ENCODE results near the gene GBGT1. TPM values are rescaled to one million over a fixed set of nuclear protein-coding genes. Genes with fewer than 3 reads are reported as not detected.

GBGT1 gene
- total RNA-seq, 2 experiments from 2014 or later, result 4.0 to 4.5 TPM

- POLR2A ChIA-PET, result no interaction called here
- ATAC-seq (ENCODE audit: low read depth) (no peak), DNase-seq (no peak)
- Mint-ChIP-seq H3K36me3 (peaks cover 10% of the 10 kb centered on the region), H3K4me3 (peak overlapping the region; percentile 58), H3K9me3 (no peaks in the 10 kb centered on the region), H3K4me1 (peaks cover 58% of the 10 kb centered on the region), H3K27ac (no peak overlapping the region), H3K27me3 (no peaks in the 10 kb centered on the region)
These were observed 35.6 kb downstream of the GBGT1 start for GRCh38 chr9:133128152-133128551.

- Mint-ChIP-seq H3K27ac (peak overlapping the region; percentile 68), H3K27me3 (no peaks in the 10 kb centered on the region), H3K36me3 (peaks cover 10% of the 10 kb centered on the region), H3K9me3 (no peaks in the 10 kb centered on the region), H3K4me3 (peak overlapping the region; percentile 58), H3K4me1 (peaks cover 57% of the 10 kb centered on the region)
- POLR2A ChIA-PET, result interaction anchor here (1.3 kb wide), 1 partner anchor 97 kb away, joined by 6 read pairs; the partner anchor contains the start of gene GTF3C5
- no peak for DNase-seq
- ATAC-seq (ENCODE audit: low read depth), result peak; percentile 4
These were observed 36.3 kb downstream of the GBGT1 start for GRCh38 chr9:133127340-133127981.

GRCh38 chr9:133126697-133127339 is 36.9 kb downstream of the GBGT1 start:
- POLR2A ChIA-PET, result interaction anchor here (0.7 to 1.3 kb wide), 4 partner anchors 17 to 1012 kb away, joined by 3 to 6 read pairs (median 5); partner anchors contain the start of gene GTF3C5
- H3K4me3 Mint-ChIP-seq, result peak overlapping the region; percentile 62

GRCh38 chr9:133125941-133126696 is 37.6 kb downstream of the GBGT1 start:
- Mint-ChIP-seq H3K27ac (peak overlapping the region; percentile 73), H3K9me3 (no peaks in the 10 kb centered on the region), H3K27me3 (no peaks in the 10 kb centered on the region), H3K4me3 (peak overlapping the region; percentile 62), H3K4me1 (peaks cover 58% of the 10 kb centered on the region), H3K36me3 (peaks cover 10% of the 10 kb centered on the region)
- POLR2A ChIA-PET, result interaction anchor here (0.7 to 1.3 kb wide), 5 partner anchors 8 to 1013 kb away, joined by 3 to 6 read pairs (median 4); partner anchors contain the start of gene GTF3C5
- DNase-seq (no peak), ATAC-seq (ENCODE audit: low read depth) (no peak)

More at GRCh38 chr9:133126697-133127339, 36.9 kb downstream of the GBGT1 start:
- no peaks in the 10 kb centered on the region for H3K27me3 Mint-ChIP-seq
- H3K27ac Mint-ChIP-seq, result peak overlapping the region; percentile 73
- ATAC-seq (ENCODE audit: low read depth) (no peak), DNase-seq (no peak)
- H3K36me3 Mint-ChIP-seq, result peaks cover 10% of the 10 kb centered on the region
- H3K4me1 Mint-ChIP-seq, result peaks cover 60% of the 10 kb centered on the region
- no peaks in the 10 kb centered on the region for H3K9me3 Mint-ChIP-seq

GRCh38 chr9:133124907-133125275 is 38.8 kb downstream of the GBGT1 start:
- no peak for DNase-seq
- no peak for ATAC-seq (ENCODE audit: low read depth)
- H3K36me3 Mint-ChIP-seq, result peaks cover 10% of the 10 kb centered on the region
- peaks cover 55% of the 10 kb centered on the region for H3K4me1 Mint-ChIP-seq
- peak overlapping the region; percentile 38 for H3K27ac Mint-ChIP-seq
- POLR2A ChIA-PET, result interaction anchor here (1.2 kb wide), 1 partner anchor 9 kb away, joined by 3 read pairs; no protein-coding TSS in a partner anchor
- H3K9me3 Mint-ChIP-seq, result no peaks in the 10 kb centered on the region
- no peaks in the 10 kb centered on the region for H3K27me3 Mint-ChIP-seq
- H3K4me3 Mint-ChIP-seq, result peak overlapping the region; percentile 35

GRCh38 chr9:133124123-133124906 is 39.4 kb downstream of the GBGT1 start:
- Mint-ChIP-seq H3K4me1 (peaks cover 55% of the 10 kb centered on the region), H3K36me3 (peaks cover 10% of the 10 kb centered on the region), H3K27me3 (no peaks in the 10 kb centered on the region), H3K9me3 (no peaks in the 10 kb centered on the region), H3K27ac (peak overlapping the region; percentile 69), H3K4me3 (peak overlapping the region; percentile 1)
- ATAC-seq (ENCODE audit: low read depth) (no peak), DNase-seq (no peak)
- POLR2A ChIA-PET, result no interaction called here

- Mint-ChIP-seq H3K4me1 (peaks cover 55% of the 10 kb centered on the region), H3K4me3 (no peak overlapping the region)
These were observed 40.6 kb downstream of the GBGT1 start for GRCh38 chr9:133122935-133123611.

GRCh38 chr9:133122605-133122934 is 41.1 kb downstream of the GBGT1 start:
- POLR2A ChIA-PET, result interaction anchor here (0.8 to 2.1 kb wide), 3 partner anchors 8 to 22 kb away, joined by 3 to 8 read pairs (median 3); no protein-coding TSS in a partner anchor
- no peaks in the 10 kb centered on the region for H3K27me3 Mint-ChIP-seq

More at GRCh38 chr9:133122935-133123611, 40.6 kb downstream of the GBGT1 start:
- DNase-seq (no peak), ATAC-seq (ENCODE audit: low read depth) (no peak)
- POLR2A ChIA-PET, result interaction anchor here (0.8 to 2.1 kb wide), 3 partner anchors 8 to 21 kb away, joined by 3 to 8 read pairs (median 3); no protein-coding TSS in a partner anchor
- no peaks in the 10 kb centered on the region for H3K27me3 Mint-ChIP-seq
- peak overlapping the region; percentile 69 for H3K27ac Mint-ChIP-seq
- H3K36me3 Mint-ChIP-seq, result peaks cover 10% of the 10 kb centered on the region
- no peaks in the 10 kb centered on the region for H3K9me3 Mint-ChIP-seq

GRCh38 chr9:133121915-133122550 is 41.7 kb downstream of the GBGT1 start:
- POLR2A ChIA-PET, result interaction anchor here (1.6 to 2.1 kb wide), 2 partner anchors 9 to 12 kb away, joined by 6 to 8 read pairs; no protein-coding TSS in a partner anchor
- Mint-ChIP-seq H3K9me3 (no peaks in the 10 kb centered on the region), H3K4me1 (peaks cover 52% of the 10 kb centered on the region), H3K27ac (peak overlapping the region; percentile 93), H3K27me3 (no peaks in the 10 kb centered on the region), H3K36me3 (peaks cover 4% of the 10 kb centered on the region), H3K4me3 (peak overlapping the region; percentile 71)
- ATAC-seq (ENCODE audit: low read depth) (peak; percentile 35), DNase-seq (peak; percentile 63)

More at GRCh38 chr9:133122605-133122934, 41.1 kb downstream of the GBGT1 start:
- peak overlapping the region; percentile 93 for H3K27ac Mint-ChIP-seq
- H3K9me3 Mint-ChIP-seq, result no peaks in the 10 kb centered on the region
- no peak for ATAC-seq (ENCODE audit: low read depth)
- peaks cover 5% of the 10 kb centered on the region for H3K36me3 Mint-ChIP-seq
- peaks cover 54% of the 10 kb centered on the region for H3K4me1 Mint-ChIP-seq
- H3K4me3 Mint-ChIP-seq, result no peak overlapping the region
- no peak for DNase-seq

GRCh38 chr9:133121198-133121914 is 42.4 kb downstream of the GBGT1 start, which contains the start of gene RALGDS:
Gene RALGDS, minus strand, starts transcription at chr9:133121240. Its CDS starts 86 bp downstream, at chr9:133121154.
- H3K36me3 Mint-ChIP-seq, result peaks cover under 1% of the 10 kb centered on the region
- DNase-seq (peak; percentile 93), ATAC-seq (ENCODE audit: low read depth) (peak; percentile 72)
- H3K4me3 Mint-ChIP-seq, result peak within 1 kb of the TSS; percentile 76
- peaks cover 47% of the 10 kb centered on the region for H3K4me1 Mint-ChIP-seq
- no peaks in the 10 kb centered on the region for H3K9me3 Mint-ChIP-seq
- H3K27me3 Mint-ChIP-seq, result no peaks in the 10 kb centered on the region
- H3K27ac Mint-ChIP-seq, result peak within 1 kb of the TSS; percentile 93
- POLR2A ChIA-PET, result interaction anchor here (1.4 to 2.1 kb wide), 3 partner anchors 10 to 23 kb away, joined by 5 to 8 read pairs (median 6); no protein-coding TSS in a partner anchor

GRCh38 chr9:133120501-133121197 is 43.1 kb downstream of the GBGT1 start:
- DNase-seq (no peak), ATAC-seq (ENCODE audit: low read depth) (no peak)
- Mint-ChIP-seq H3K36me3 (no peaks in the 10 kb centered on the region), H3K4me3 (peak overlapping the region; percentile 76), H3K27me3 (no peaks in the 10 kb centered on the region), H3K4me1 (peaks cover 46% of the 10 kb centered on the region), H3K27ac (peak overlapping the region; percentile 69), H3K9me3 (no peaks in the 10 kb centered on the region)
- POLR2A ChIA-PET, result interaction anchor here (1.4 to 1.6 kb wide), 2 partner anchors 13 to 24 kb away, joined by 5 to 6 read pairs; no protein-coding TSS in a partner anchor
